ENCODE data around the gene CHERP. TPM values are rescaled to one million over a fixed set of nuclear protein-coding genes. Genes with fewer than 3 reads are reported as not detected.

CHERP gene
- total RNA-seq, 4 donors from 2014 or later, result 9.8 to 22.5 (median 12.6) TPM

GRCh38 chr19:16520986-16521624, 21.1 kb downstream of the CHERP start:
- TF ChIP-seq POLR2A (IDR thresholded peaks at IDR 0.05) (no peak), EP300 (IDR thresholded peaks at IDR 0.05) (no peak)
- TF ChIP-seq, protein P1, sequence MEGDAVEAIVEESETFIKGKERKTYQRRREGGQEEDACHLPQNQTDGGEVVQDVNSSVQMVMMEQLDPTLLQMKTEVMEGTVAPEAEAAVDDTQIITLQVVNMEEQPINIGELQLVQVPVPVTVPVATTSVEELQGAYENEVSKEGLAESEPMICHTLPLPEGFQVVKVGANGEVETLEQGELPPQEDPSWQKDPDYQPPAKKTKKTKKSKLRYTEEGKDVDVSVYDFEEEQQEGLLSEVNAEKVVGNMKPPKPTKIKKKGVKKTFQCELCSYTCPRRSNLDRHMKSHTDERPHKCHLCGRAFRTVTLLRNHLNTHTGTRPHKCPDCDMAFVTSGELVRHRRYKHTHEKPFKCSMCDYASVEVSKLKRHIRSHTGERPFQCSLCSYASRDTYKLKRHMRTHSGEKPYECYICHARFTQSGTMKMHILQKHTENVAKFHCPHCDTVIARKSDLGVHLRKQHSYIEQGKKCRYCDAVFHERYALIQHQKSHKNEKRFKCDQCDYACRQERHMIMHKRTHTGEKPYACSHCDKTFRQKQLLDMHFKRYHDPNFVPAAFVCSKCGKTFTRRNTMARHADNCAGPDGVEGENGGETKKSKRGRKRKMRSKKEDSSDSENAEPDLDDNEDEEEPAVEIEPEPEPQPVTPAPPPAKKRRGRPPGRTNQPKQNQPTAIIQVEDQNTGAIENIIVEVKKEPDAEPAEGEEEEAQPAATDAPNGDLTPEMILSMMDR (IDR thresholded peaks at IDR 0.05), result no peak
- Histone ChIP-seq H3K4me3 (no peak overlapping the region), H3K4me1 (no peaks in the 10 kb centered on the region), H3K9me3 (no peaks in the 10 kb centered on the region), H3K36me3 (peaks cover 14 to 100% (median 61%) of the 10 kb centered on the region in 3 donors), H3K27me3 (no peaks in the 10 kb centered on the region), H3K27ac (no peak overlapping the region)
- DNase-seq (ENCODE audit: low spot score in 2 of 2), result no peak
- WGBS, 2 donors, result 90 to 92% methylated on average over 18 of the region's 18 CpGs

DNA sequence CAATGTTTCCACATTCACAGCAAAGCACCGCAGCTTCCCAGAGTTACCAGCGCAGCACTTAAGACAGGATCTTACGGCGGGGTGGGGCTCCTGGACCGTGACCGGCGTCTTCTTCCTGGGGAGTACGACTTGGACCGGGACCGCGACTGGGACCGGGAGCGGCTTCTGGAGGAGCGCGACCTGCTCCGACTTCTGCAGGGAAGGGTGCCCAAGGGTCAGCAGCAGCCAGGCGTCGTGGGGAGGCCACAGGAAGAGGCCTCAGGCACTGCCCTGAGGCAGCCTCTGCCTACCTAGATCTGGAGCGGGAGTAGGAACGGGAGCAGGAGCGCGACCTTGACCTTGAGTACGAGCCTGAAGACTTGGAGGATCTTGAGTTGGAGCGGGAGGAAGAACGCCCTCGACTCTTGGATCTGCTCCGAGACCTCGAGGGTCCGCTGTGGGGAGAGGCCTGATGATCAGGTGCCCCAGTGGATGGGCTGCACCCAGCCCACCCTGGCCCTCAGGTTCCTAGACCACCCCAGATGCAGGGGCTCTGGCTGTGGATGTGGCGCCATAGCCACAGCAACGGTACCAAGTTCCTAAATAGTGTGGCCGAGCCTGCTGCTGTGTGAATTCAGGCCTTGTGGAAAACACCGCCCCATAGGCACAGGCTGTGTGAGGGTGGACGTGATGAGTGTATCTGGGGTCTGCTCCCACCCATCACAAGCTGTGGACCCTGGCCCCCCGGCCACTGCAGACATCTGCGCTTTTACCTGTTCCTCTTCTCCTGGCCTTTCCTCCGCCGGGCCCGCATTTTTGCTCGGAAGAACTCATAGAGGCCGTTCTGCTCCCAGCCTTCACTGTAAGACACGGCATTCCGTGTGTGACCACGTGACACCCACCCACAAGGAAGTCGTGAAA, 21.9 kb downstream of the CHERP start:
- no peak overlapping the region for H3K27ac ChIP-seq
- no peak for TF ChIP-seq EP300 (IDR thresholded peaks at IDR 0.05)
- TF ChIP-seq POLR2A (IDR thresholded peaks at IDR 0.05), result no peak
- TF ChIP-seq, protein P1 (IDR thresholded peaks at IDR 0.05), result no peak
- no peaks in the 10 kb centered on the region for H3K27me3 ChIP-seq
- H3K36me3 ChIP-seq, result peaks cover 14 to 100% (median 53%) of the 10 kb centered on the region in 3 donors
- H3K9me3 ChIP-seq, result no peaks in the 10 kb centered on the region
- no peaks in the 10 kb centered on the region for H3K4me1 ChIP-seq
- DNase-seq (ENCODE audit: low spot score in 2 of 2), result no peak
- H3K4me3 ChIP-seq, result no peak overlapping the region
- 85 to 88% methylated on average over 41 to 45 of the region's 45 CpGs for WGBS, 2 donors

DNA sequence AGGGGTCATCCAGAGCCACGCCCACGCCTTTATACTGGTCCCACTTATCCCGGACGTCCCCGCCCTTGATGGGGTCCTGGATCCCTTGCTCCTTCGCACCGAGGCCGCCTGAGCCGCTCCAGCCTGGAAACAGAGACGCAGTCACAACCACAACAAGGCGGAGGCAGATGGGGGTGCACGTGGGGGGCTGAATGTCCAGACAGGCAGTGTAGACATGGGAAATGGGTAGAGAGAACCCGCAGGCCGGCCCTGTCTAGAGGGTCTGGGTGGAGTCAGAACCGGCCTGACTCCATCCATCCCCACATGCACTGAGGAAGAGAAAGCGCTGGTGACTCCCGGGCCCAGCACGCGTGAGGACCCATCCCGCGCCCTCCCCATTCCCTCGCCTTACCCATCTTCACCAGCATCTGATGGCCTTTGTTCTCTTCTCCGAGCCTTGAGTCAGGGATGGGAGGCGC, 23.0 kb downstream of the CHERP start:
- 90 to 93% methylated on average over 24 of the region's 24 CpGs for WGBS, 2 donors
- Histone ChIP-seq H3K36me3 (peaks cover 14 to 100% (median 43%) of the 10 kb centered on the region in 3 donors), H3K27me3 (no peaks in the 10 kb centered on the region), H3K4me1 (no peaks in the 10 kb centered on the region), H3K4me3 (no peak overlapping the region), H3K9me3 (no peaks in the 10 kb centered on the region), H3K27ac (no peak overlapping the region)
- no peak for DNase-seq (ENCODE audit: low spot score in 2 of 2)
- TF ChIP-seq EP300 (IDR thresholded peaks at IDR 0.05) (no peak), POLR2A (IDR thresholded peaks at IDR 0.05) (no peak)
- TF ChIP-seq, protein P1 (IDR thresholded peaks at IDR 0.05), result no peak

GRCh38 chr19:16518483-16519229, 23.6 kb downstream of the CHERP start:
- no peaks in the 10 kb centered on the region for H3K4me1 ChIP-seq
- no peak for DNase-seq (ENCODE audit: low spot score in 2 of 2)
- 83 to 88% methylated on average over 30 to 33 of the region's 33 CpGs for WGBS, 2 donors
- H3K36me3 ChIP-seq, result peaks cover 14 to 100% (median 41%) of the 10 kb centered on the region in 3 donors
- no peak overlapping the region for H3K4me3 ChIP-seq
- H3K27ac ChIP-seq, result no peak overlapping the region
- no peaks in the 10 kb centered on the region for H3K9me3 ChIP-seq
- TF ChIP-seq POLR2A (IDR thresholded peaks at IDR 0.05) (no peak), EP300 (IDR thresholded peaks at IDR 0.05) (no peak)
- TF ChIP-seq, protein P1 (IDR thresholded peaks at IDR 0.05), result no peak
- H3K27me3 ChIP-seq, result no peaks in the 10 kb centered on the region
